H1 (cell line): ENCODE results near the gene DOCK1. TPM values are rescaled to one million over a fixed set of nuclear protein-coding genes. Genes with fewer than 3 reads are reported as not detected.

Experiments used
- CTCF ChIA-PET: fragments of 300-600 bp; sonication (Branson Sonifier 250); formaldehyde crosslinking; loops from one replicate; lab custom pipeline; 2021; ENCODE audit not compliant: partially characterized antibody; lab: Charles Lee
- POLR2A ChIA-PET: fragments of 300-600 bp; sonication (Branson Sonifier 250); formaldehyde crosslinking; loops from one replicate; lab custom pipeline; 2021; ENCODE audit warnings: inconsistent platforms; ENCODE audit not compliant: partially characterized antibody; lab: Charles Lee
- DNase-seq, 2 experiments: peaks; one replicate each; pipeline versions ENCODE4 v3.0.0 to v3.0.0-alpha.2; 2010 to 2022; ENCODE audit warnings: low spot score in 2 of 2, low read depth in 1 of 2, mixed read lengths in 1 of 2
- FAIRE-seq: peaks from 2 replicates; lab custom pipeline; 2011; peaks lifted over from hg19 to GRCh38; lab: Jason Lieb, UNC
- H2AFZ ChIP-seq: 2 replicates; pipeline ENCODE4 v1.8.1; 2012; ENCODE audit warnings: low read length, inconsistent platforms
- H2AK5ac ChIP-seq: 2 replicates; pipeline ENCODE4 v1.6.1; 2013; ENCODE audit warnings: low read depth, low read length
- H2BK120ac ChIP-seq: replicated peaks from 2 replicates; pipeline ENCODE3; 2013; ENCODE audit warnings: low read depth, low read length, inconsistent platforms
- H2BK12ac ChIP-seq: 2 replicates; pipeline ENCODE4 v1.6.1; 2013; ENCODE audit warnings: low read depth, low read length
- H2BK15ac ChIP-seq: 2 replicates; pipeline ENCODE4 v1.6.1; 2013; ENCODE audit warnings: low read length
- H2BK20ac ChIP-seq: 2 replicates; pipeline ENCODE4 v1.6.1; 2013; ENCODE audit warnings: low read length
- H2BK5ac ChIP-seq: 2 replicates; pipeline ENCODE4 v1.6.1; 2013; ENCODE audit warnings: low read depth, low read length
- H3K14ac ChIP-seq: 2 replicates; pipeline ENCODE4 v1.6.1; 2013; ENCODE audit warnings: inconsistent platforms; ENCODE audit not compliant: insufficient read length
- H3K18ac ChIP-seq: 2 replicates; pipeline ENCODE4 v1.6.1; 2013; ENCODE audit warnings: low read length; ENCODE audit errors: extremely low read depth
- H3K23ac ChIP-seq: 2 replicates; pipeline ENCODE4 v1.6.1; 2013; ENCODE audit warnings: inconsistent platforms; ENCODE audit not compliant: insufficient read length
- H3K23me2 ChIP-seq: 2 replicates; pipeline ENCODE4 v1.6.1; 2013; ENCODE audit warnings: low read depth, low read length
- H3K27ac ChIP-seq: 2 replicates; pipeline ENCODE4 v1.6.1; 2011; ENCODE audit warnings: low read depth, low read length, inconsistent platforms
- H3K27me3 ChIP-seq, 4 experiments: replicated peaks in 1 of 4; 1 replicate in 1 of 4; 2 replicates in 3 of 4; pipeline versions ENCODE4 v1.6.1 to v1.8.1; 2011 to 2013; ENCODE audit warnings: low read length in 3 of 4, mild to moderate bottlenecking in 3 of 4, inconsistent platforms in 2 of 4, mixed read lengths in 2 of 4, moderate library complexity in 1 of 4; ENCODE audit not compliant: control insufficient read depth in 3 of 4, insufficient read depth in 3 of 4; ENCODE audit errors: extremely low read depth in 1 of 4
- H3K36me3 ChIP-seq, 4 experiments: 2 replicates each; pipeline versions ENCODE4 v1.6.1 to v1.8.1; 2011 to 2013; ENCODE audit warnings: mild to moderate bottlenecking in 4 of 4, low read length in 3 of 4, moderate library complexity in 2 of 4, control low read depth in 1 of 4, inconsistent platforms in 1 of 4; ENCODE audit not compliant: insufficient read depth in 4 of 4, control insufficient read depth in 2 of 4
- H3K4ac ChIP-seq: replicated peaks from 2 replicates; pipeline ENCODE3; 2013; ENCODE audit warnings: low read length, low read depth, mixed read lengths, inconsistent platforms; ENCODE audit not compliant: insufficient read length
- H3K4me1 ChIP-seq, 4 experiments: replicated peaks in 1 of 4; 1 replicate in 1 of 4; 2 replicates in 3 of 4; pipeline versions ENCODE4 v1.6.1 to v1.8.1; 2011 to 2013; ENCODE audit warnings: low read length in 3 of 4, inconsistent platforms in 2 of 4, mixed read lengths in 1 of 4; ENCODE audit not compliant: insufficient read depth in 4 of 4, control insufficient read depth in 3 of 4
- H3K4me2 ChIP-seq, 2 experiments: 2 replicates each; pipeline versions ENCODE4 v1.6.1 to v1.8.1; 2011 to 2013; ENCODE audit warnings: low read depth in 2 of 2, low read length in 2 of 2, control low read depth in 1 of 2, inconsistent platforms in 1 of 2, mild to moderate bottlenecking in 1 of 2; ENCODE audit not compliant: insufficient read depth in 1 of 2
- H3K4me3 ChIP-seq, 4 experiments: fragments of 200-600, 300-600 bp in 1 of 4; sonication (generic), shearing (Covaris generic), sonication (Bioruptor Twin) in 1 of 4; 2 replicates each; pipeline versions ENCODE4 v1.5.1 to v1.8.1; 2011 to 2016; ENCODE audit warnings: low read length in 4 of 4, low read depth in 3 of 4, control low read depth in 2 of 4, inconsistent platforms in 2 of 4, mild to moderate bottlenecking in 2 of 4, mixed read lengths in 1 of 4, moderate library complexity in 1 of 4; ENCODE audit not compliant: insufficient read depth in 2 of 4; ENCODE audit errors: extremely low read depth in 1 of 4
- H3K56ac ChIP-seq: replicated peaks from 2 replicates; pipeline ENCODE3; 2013; ENCODE audit warnings: low read depth, mild to moderate bottlenecking, mixed read lengths, low read length, inconsistent platforms; ENCODE audit not compliant: insufficient read length
- H3K79me1 ChIP-seq: 2 replicates; pipeline ENCODE4 v1.6.1; 2013; ENCODE audit warnings: low read depth, low read length, control low read depth
- H3K79me2 ChIP-seq, 2 experiments: 2 replicates each; pipeline versions ENCODE4 v1.6.1 to v1.8.1; 2012 to 2013; ENCODE audit warnings: low read length in 2 of 2, mild to moderate bottlenecking in 2 of 2, inconsistent platforms in 1 of 2; ENCODE audit not compliant: insufficient read depth in 2 of 2, control insufficient read depth in 1 of 2
- H3K9ac ChIP-seq, 4 experiments: replicated peaks in 1 of 4; 1 replicate in 1 of 4; 2 replicates in 3 of 4; pipeline versions ENCODE4 v1.6.1 to v1.8.1; 2011 to 2013; ENCODE audit warnings: low read depth in 3 of 4, low read length in 3 of 4, control low read depth in 2 of 4, mild to moderate bottlenecking in 2 of 4, moderate library complexity in 2 of 4, inconsistent platforms in 1 of 4; ENCODE audit errors: extremely low read depth in 1 of 4
- H3K9me3 ChIP-seq, 2 experiments: 2 replicates each; pipeline versions ENCODE4 v1.6.1 to v1.8.1; 2012 to 2013; ENCODE audit warnings: mild to moderate bottlenecking in 2 of 2, moderate library complexity in 2 of 2, control low read depth in 1 of 2, inconsistent platforms in 1 of 2, low read depth in 1 of 2, low read length in 1 of 2, mixed read lengths in 1 of 2; ENCODE audit not compliant: insufficient read depth in 2 of 2
- H4K20me1 ChIP-seq, 2 experiments: replicated peaks in 1 of 2; 2 replicates each; pipeline versions ENCODE3 to v1.8.1; 2011 to 2013; ENCODE audit warnings: inconsistent platforms in 2 of 2, low read length in 2 of 2, mild to moderate bottlenecking in 1 of 2; ENCODE audit not compliant: insufficient read depth in 2 of 2, control insufficient read depth in 1 of 2
- H4K5ac ChIP-seq: 2 replicates; pipeline ENCODE4 v1.6.1; 2013; ENCODE audit warnings: low read length, low read depth, mixed read lengths, inconsistent platforms; ENCODE audit not compliant: insufficient read length
- H4K8ac ChIP-seq: 2 replicates; pipeline ENCODE4 v1.8.0; 2013; ENCODE audit warnings: mild to moderate bottlenecking, moderate library complexity, low read length, inconsistent platforms; ENCODE audit not compliant: insufficient read depth; ENCODE audit errors: extremely low read depth
- H4K91ac ChIP-seq: replicated peaks from 2 replicates; pipeline ENCODE3; 2013; ENCODE audit warnings: low read length, mixed read lengths, inconsistent platforms; ENCODE audit not compliant: insufficient read length
- BACH1 ChIP-seq: IDR thresholded peaks from 2 replicates; pipeline ENCODE4 v1.6.1; 2012; ENCODE audit warnings: low read length, improper control_type of control experiment
- BRCA1 ChIP-seq: IDR thresholded peaks from 2 replicates; pipeline ENCODE4 v1.6.1; 2012; ENCODE audit warnings: low read depth, low read length, improper control_type of control experiment
- HDAC2 ChIP-seq, 2 experiments: fragments of 300-600 bp in 1 of 2; sonication (generic) in 1 of 2; IDR thresholded peaks; 2 replicates each; pipeline ENCODE4 v1.6.1; 2011 to 2012; ENCODE audit warnings: low read depth in 2 of 2, low read length in 2 of 2, mild to moderate bottlenecking in 2 of 2, moderate library complexity in 2 of 2, borderline replicate concordance in 1 of 2, inconsistent platforms in 1 of 2
- KDM5A ChIP-seq: fragments of 200-600 bp; IDR thresholded peaks from 2 replicates; pipeline ENCODE4 v1.7.1; 2012; ENCODE audit warnings: mild to moderate bottlenecking, low read length, inconsistent platforms, mixed read lengths
- SIX5 ChIP-seq: IDR thresholded peaks from 2 replicates; pipeline ENCODE4 v1.6.1; 2011; ENCODE audit warnings: mild to moderate bottlenecking, low read depth, low read length
- SP1 ChIP-seq: IDR thresholded peaks from 2 replicates; pipeline ENCODE4 v1.6.1; 2011; ENCODE audit warnings: low read depth, low read length
- SP2 ChIP-seq: IDR thresholded peaks from 2 replicates; pipeline ENCODE4 v1.6.1; 2012; ENCODE audit warnings: mild to moderate bottlenecking, low read length, inconsistent platforms
- WGBS, 2 experiments: shearing (Covaris generic) in 1 of 2; methylation state at CpG; one replicate each; pipeline versions ENCODE4 v1.1.6 to v1.1.7; 2013 to 2015; ENCODE audit warnings: low lambda C conversion rate in 2 of 2, mixed read lengths in 2 of 2, inconsistent platforms in 1 of 2, low coverage in 1 of 2, missing lambda C conversion rate in 1 of 2; ENCODE audit not compliant: insufficient replicate concordance in 2 of 2, insufficient coverage in 1 of 2, insufficient read length in 1 of 2; ENCODE audit errors: extremely low coverage in 1 of 2, missing lambda C conversion rate in 1 of 2; 5-methylcytosine and 5-hydroxymethylcytosine counted together
- polyA plus RNA-seq, 7 experiments: library from polyadenylated mRNA; depleted of rRNA in 3 of 7; stranded (reverse) in 5 of 7; unstranded in 2 of 7; fragments of >200 nt in 5 of 7; fragments of 200-250 nt in 2 of 7; gene quantifications; 1 replicate in 5 of 7; 2 replicates in 1 of 7; 4 replicates in 1 of 7; pipeline versions ENCODE4 v1.2.1 to v1.2.3, GENCODE V29; 2011 to 2013; ENCODE audit warnings: missing spikeins in 2 of 7, mixed read lengths in 2 of 7
- total RNA-seq: library from RNA; stranded (reverse); fragmentation: NEBNext Ultra II Directional; extraction: Animal tissue kit (Norgen Biotek cat#: 25700); gene quantifications from 2 replicates; pipeline ENCODE4 v1.2.1, GENCODE V29; 2021

The DOCK1 gene
- total and polyA plus RNA-seq, 2 of the 8 experiments (the other 6 are each of a cell fraction or from before 2014, with no cell fraction given): 11.6 to 53.0 TPM

DNA sequence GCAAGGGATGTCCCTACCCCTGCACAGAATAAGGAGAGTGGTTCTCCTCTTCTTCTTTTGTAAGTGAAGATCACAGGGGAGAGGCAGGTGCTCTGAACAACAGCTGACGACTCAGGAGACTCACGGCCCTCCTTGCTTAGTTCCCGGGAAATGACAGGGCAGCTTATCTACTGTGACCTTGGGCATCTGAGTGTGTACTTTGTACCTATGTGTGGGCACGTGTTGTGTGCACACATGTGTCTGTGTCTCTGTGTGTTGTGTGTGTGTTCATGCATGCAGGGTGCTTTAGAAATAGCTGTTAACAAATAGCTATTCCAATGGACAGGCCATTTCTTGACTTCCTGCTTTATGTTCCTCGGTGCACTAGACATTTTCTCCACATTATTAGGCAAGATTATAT is 563.4 kb downstream of the DOCK1 start:
- CTCF ChIA-PET: interaction anchor here (1.0 to 1.2 kb wide), 4 partner anchors 10 to 17 kb away, joined by 3 to 5 read pairs (median 4); no protein-coding TSS in a partner anchor
- H3K79me1 ChIP-seq: no peaks in the 10 kb centered on the region
- H3K27ac ChIP-seq: no peak overlapping the region
- TF ChIP-seq SP2 (no peak), KDM5A (no peak), BACH1 (no peak), SIX5 (no peak), SP1 (no peak), BRCA1 (no peak), HDAC2 (IDR thresholded peaks at IDR 0.05; ENCODE audit: borderline replicate concordance in 1 of 2, low read depth in 2 of 2, low read length in 2 of 2) (no peak)
- no peak overlapping the region for H3K9ac ChIP-seq
- no peak overlapping the region for H3K4ac ChIP-seq
- POLR2A ChIA-PET: no interaction called here
- H3K36me3 ChIP-seq: no peaks in the 10 kb centered on the region
- FAIRE-seq: no peak
- no peak overlapping the region for H2BK12ac ChIP-seq
- no peak overlapping the region for H3K18ac ChIP-seq
- 81% methylated on average over 5 of the region's 5 CpGs; no CpG with 5 or more reads in 1 of the 2 experiments for WGBS, 2 experiments
- H4K5ac ChIP-seq: no peak overlapping the region
- H4K20me1 ChIP-seq: no peaks in the 10 kb centered on the region
- H4K91ac ChIP-seq: no peak overlapping the region
- no peak overlapping the region for H3K56ac ChIP-seq
- no peak overlapping the region for H2AFZ ChIP-seq
- no peaks in the 10 kb centered on the region for H3K9me3 ChIP-seq
- no peak overlapping the region for H3K4me3 ChIP-seq
- H3K79me2 ChIP-seq: no peaks in the 10 kb centered on the region
- no peak overlapping the region for H2BK5ac ChIP-seq
- no peak overlapping the region for H3K23ac ChIP-seq
- H4K8ac ChIP-seq: no peak overlapping the region
- H3K23me2 ChIP-seq: no peaks in the 10 kb centered on the region
- H2AK5ac ChIP-seq: no peak overlapping the region
- H3K4me1 ChIP-seq: no peaks in the 10 kb centered on the region
- no peak overlapping the region for H3K4me2 ChIP-seq
- no peak overlapping the region for H2BK15ac ChIP-seq
- H3K27me3 ChIP-seq: no peaks in the 10 kb centered on the region
- H3K14ac ChIP-seq: no peak overlapping the region
- no peak for DNase-seq
- H2BK120ac ChIP-seq: no peak overlapping the region
- H2BK20ac ChIP-seq: no peak overlapping the region
